HG03558 (cell line): ENCODE results near the gene AIG1.
"Not testable (repeated sequence)": the region's sequence is repeated elsewhere in the genome, so short reads cannot be mapped to it uniquely, and the experiment has no call there.

ENCODE experiments used
- ATAC-seq: cut with Tn5 transposase; IDR thresholded peaks from one replicate; pipeline ENCODE4 v1.9.1; 2021; ENCODE audit warnings: moderate number of reproducible peaks; ENCODE audit not compliant: unreplicated experiment; ENCODE audit errors: extremely low read depth

Gene AIG1

GRCh38 chr6:143298071-143298470 is 237.4 kb downstream of the AIG1 start:
- ATAC-seq, result no peak

- ATAC-seq, result peak; percentile 87
These were observed 238.8 kb downstream of the AIG1 start for GRCh38 chr6:143299253-143300166.

- ATAC-seq, result no peak
These were observed 240.5 kb downstream of the AIG1 start for GRCh38 chr6:143301188-143301587.

- ATAC-seq, result not testable (repeated sequence)
These were observed 247.1 kb downstream of the AIG1 start for GRCh38 chr6:143307760-143308159.

- ATAC-seq, result no peak
These were observed 252.5 kb downstream of the AIG1 start for GRCh38 chr6:143313163-143313562.

GRCh38 chr6:143321491-143322086 is 260.9 kb downstream of the AIG1 start:
- ATAC-seq, result no peak

- no peak for ATAC-seq
These were observed 261.7 kb downstream of the AIG1 start for GRCh38 chr6:143322386-143322785.

- no peak for ATAC-seq
These were observed 263.2 kb downstream of the AIG1 start for GRCh38 chr6:143323729-143324470.

GRCh38 chr6:143325379-143326140 is 264.9 kb downstream of the AIG1 start:
- no peak for ATAC-seq

GRCh38 chr6:143328876-143329275 is 268.2 kb downstream of the AIG1 start:
- ATAC-seq, result no peak

- no peak for ATAC-seq
These were observed 268.6 kb downstream of the AIG1 start for GRCh38 chr6:143329323-143329722.

GRCh38 chr6:143331362-143331761 is 270.7 kb downstream of the AIG1 start:
- ATAC-seq, result no peak

GRCh38 chr6:143332153-143332845 is 271.6 kb downstream of the AIG1 start:
- no peak for ATAC-seq

GRCh38 chr6:143333081-143333480 is 272.4 kb downstream of the AIG1 start:
- no peak for ATAC-seq

- ATAC-seq, result no peak
These were observed 273.2 kb downstream of the AIG1 start for GRCh38 chr6:143333749-143334520.

- ATAC-seq, result no peak
These were observed 275.2 kb downstream of the AIG1 start for GRCh38 chr6:143335865-143336264.

GRCh38 chr6:143336446-143337152 is 275.9 kb downstream of the AIG1 start:
- ATAC-seq, result no peak

- ATAC-seq, result no peak
These were observed 276.7 kb downstream of the AIG1 start for GRCh38 chr6:143337201-143337949.
